Osteoblast (primary cell): Measurements from ENCODE around the gene ADM. TPM values are rescaled to one million over a fixed set of nuclear protein-coding genes. Genes with fewer than 3 reads are reported as not detected.

Experiments used
- DNase-seq: peaks from one replicate; pipeline ENCODE4 v3.0.0; 2011; ENCODE audit warnings: low spot score, mixed read lengths; ENCODE audit not compliant: insufficient read length; ENCODE audit errors: missing footprints
- H2AFZ ChIP-seq: 2 replicates; pipeline ENCODE4 v1.6.0; 2011; ENCODE audit warnings: mild to moderate bottlenecking, low read length
- H3K27ac ChIP-seq: 2 replicates; pipeline ENCODE4 v1.5.1; 2011; ENCODE audit warnings: mild to moderate bottlenecking, low read depth, low read length, moderate library complexity
- H3K27me3 ChIP-seq: 2 replicates; pipeline ENCODE4 v1.6.0; 2012; ENCODE audit warnings: mild to moderate bottlenecking, control low read depth, inconsistent platforms, low read length, moderate library complexity; ENCODE audit not compliant: insufficient read depth
- H3K36me3 ChIP-seq: 2 replicates; pipeline ENCODE4 v1.5.1; 2011; ENCODE audit warnings: mild to moderate bottlenecking, low read length, control low read depth, moderate library complexity; ENCODE audit not compliant: insufficient read depth
- H3K4me1 ChIP-seq: 2 replicates; pipeline ENCODE4 v1.5.1; 2011; ENCODE audit warnings: mild to moderate bottlenecking, low read length, control low read depth, moderate library complexity; ENCODE audit not compliant: insufficient read depth
- H3K4me2 ChIP-seq: 2 replicates; pipeline ENCODE4 v1.6.0; 2011; ENCODE audit warnings: mild to moderate bottlenecking, low read length; ENCODE audit not compliant: insufficient read depth
- H3K4me3 ChIP-seq: fragments of 200-600 bp; sonication (generic); 3 replicates; pipeline ENCODE4 v1.5.1; 2012; ENCODE audit warnings: mild to moderate bottlenecking, low read length, inconsistent platforms; ENCODE audit not compliant: insufficient read depth
- H3K79me2 ChIP-seq: 2 replicates; pipeline ENCODE4 v1.6.0; 2012; ENCODE audit warnings: mild to moderate bottlenecking, low read length, control low read depth, inconsistent platforms; ENCODE audit not compliant: insufficient read depth
- H3K9me3 ChIP-seq: 2 replicates; pipeline ENCODE4 v1.5.1; 2011; ENCODE audit warnings: low read depth, low read length, control low read depth
- H4K20me1 ChIP-seq: 2 replicates; pipeline ENCODE4 v1.6.0; 2012; ENCODE audit warnings: mild to moderate bottlenecking, low read length, control low read depth; ENCODE audit not compliant: insufficient read depth
- CTCF ChIP-seq: IDR thresholded peaks from 2 replicates; pipeline ENCODE4 v1.5.1; 2011; ENCODE audit warnings: mild to moderate bottlenecking, low read depth, low read length, moderate library complexity; ENCODE audit errors: extremely low read depth
- total RNA-seq: library from RNA; depleted of rRNA; stranded (reverse); fragments of >200 nt; gene quantifications from 2 replicates; pipeline ENCODE4 v1.2.3, GENCODE V29; 2012

The ADM gene
- total RNA-seq, 1 donor, result 250 TPM

GRCh38 chr11:10349806-10350205, 44.9 kb downstream of the ADM start:
- Histone ChIP-seq H3K4me1 (peaks cover 31% of the 10 kb centered on the region), H3K36me3 (no peaks in the 10 kb centered on the region), H3K4me2 (no peak overlapping the region), H3K27me3 (no peaks in the 10 kb centered on the region), H3K79me2 (no peaks in the 10 kb centered on the region), H3K27ac (peak overlapping the region; percentile 37), H3K4me3 (no peak overlapping the region), H2AFZ (no peak overlapping the region), H3K9me3 (no peaks in the 10 kb centered on the region), H4K20me1 (no peaks in the 10 kb centered on the region)
- no peak for DNase-seq
- TF ChIP-seq CTCF, result no peak

- Histone ChIP-seq H3K4me1 (peaks cover 31% of the 10 kb centered on the region), H3K36me3 (no peaks in the 10 kb centered on the region), H3K27ac (peak overlapping the region; percentile 75), H3K9me3 (no peaks in the 10 kb centered on the region), H3K27me3 (no peaks in the 10 kb centered on the region), H3K79me2 (no peaks in the 10 kb centered on the region), H3K4me2 (peak overlapping the region; percentile 9), H3K4me3 (no peak overlapping the region), H4K20me1 (no peaks in the 10 kb centered on the region), H2AFZ (no peak overlapping the region)
- DNase-seq, result no peak
- no peak for TF ChIP-seq CTCF
Measured at GRCh38 chr11:10350334-10350733, 45.5 kb downstream of the ADM start.

GRCh38 chr11:10351435-10351764, 46.5 kb downstream of the ADM start:
- Histone ChIP-seq H3K4me2 (peak overlapping the region; percentile 62), H3K27me3 (no peaks in the 10 kb centered on the region), H3K36me3 (no peaks in the 10 kb centered on the region), H3K9me3 (no peaks in the 10 kb centered on the region), H3K27ac (peak overlapping the region; percentile 75), H4K20me1 (no peaks in the 10 kb centered on the region), H2AFZ (peak overlapping the region; percentile 44), H3K4me1 (peaks cover 31% of the 10 kb centered on the region), H3K79me2 (no peaks in the 10 kb centered on the region), H3K4me3 (no peak overlapping the region)
- TF ChIP-seq CTCF, result no peak
- DNase-seq, result no peak

GRCh38 chr11:10351765-10352641, 47.1 kb downstream of the ADM start:
- Histone ChIP-seq H2AFZ (peak overlapping the region; percentile 44), H3K4me1 (peaks cover 31% of the 10 kb centered on the region), H3K9me3 (no peaks in the 10 kb centered on the region), H3K27ac (peak overlapping the region; percentile 75), H4K20me1 (no peaks in the 10 kb centered on the region), H3K79me2 (no peaks in the 10 kb centered on the region), H3K27me3 (no peaks in the 10 kb centered on the region), H3K4me3 (no peak overlapping the region), H3K4me2 (peak overlapping the region; percentile 62), H3K36me3 (no peaks in the 10 kb centered on the region)
- peak; percentile 83 for DNase-seq
- no peak for TF ChIP-seq CTCF
